Common myeloid progenitor, CD34-positive (primary cell): ENCODE data around the gene P2RY14.
A peak's percentile ranks its signal among the peaks of the same experiment; 100 is the strongest.

ENCODE experiments used
- CTCF ChIA-PET: fragments of 350-600 bp; sonication (Branson Sonifier 250); formaldehyde crosslinking; loops from one replicate; lab custom pipeline; 2021; ENCODE audit warnings: antibody characterized with exemption; lab: Charles Lee
- POLR2A ChIA-PET: fragments of 350-600 bp; sonication (Branson Sonifier 250); formaldehyde crosslinking; loops from one replicate; lab custom pipeline; 2021; ENCODE audit warnings: antibody characterized with exemption; lab: Charles Lee
- DNase-seq, 3 donors: peaks; one replicate each; pipeline versions ENCODE4 v3.0.0 to v3.0.0-alpha.2; 2013
- H3K27ac ChIP-seq, 2 experiments: 1 replicate in 1 of 2; 2 replicates in 1 of 2; pipeline ENCODE4 v1.7.0; 2013; ENCODE audit warnings: inconsistent platforms in 2 of 2, low read length in 2 of 2, mild to moderate bottlenecking in 2 of 2, low read depth in 1 of 2, moderate library complexity in 1 of 2; ENCODE audit not compliant: severe bottlenecking in 2 of 2, insufficient read depth in 1 of 2, poor library complexity in 1 of 2
- H3K27me3 ChIP-seq, 5 experiments: replicated peaks in 2 of 5; 1 replicate in 3 of 5; 2 replicates in 2 of 5; pipeline versions ENCODE4 v1.6.1 to v1.7.0; 2013; ENCODE audit warnings: low read length in 4 of 5, mild to moderate bottlenecking in 2 of 5, moderate library complexity in 2 of 5, inconsistent platforms in 1 of 5; ENCODE audit not compliant: insufficient read depth in 5 of 5, control insufficient read depth in 4 of 5
- H3K36me3 ChIP-seq, 4 experiments: 1 replicate in 2 of 4; 2 replicates in 2 of 4; pipeline versions ENCODE4 v1.6.1 to v1.7.0; 2013; ENCODE audit warnings: low read length in 3 of 4, control low read depth in 1 of 4, mild to moderate bottlenecking in 1 of 4; ENCODE audit not compliant: control insufficient read depth in 4 of 4, insufficient read depth in 4 of 4
- H3K4me1 ChIP-seq, 4 experiments: 1 replicate in 3 of 4; 2 replicates in 1 of 4; pipeline versions ENCODE4 v1.6.1 to v1.7.1; 2013; ENCODE audit warnings: low read length in 3 of 4, mild to moderate bottlenecking in 3 of 4, control low read depth in 1 of 4, inconsistent platforms in 1 of 4, moderate library complexity in 1 of 4; ENCODE audit not compliant: control insufficient read depth in 4 of 4, insufficient read depth in 4 of 4; ENCODE audit errors: control extremely low read depth in 1 of 4
- H3K4me3 ChIP-seq, 7 experiments: 1 replicate in 4 of 7; 2 replicates in 3 of 7; pipeline versions ENCODE4 v1.5.1 to v1.7.0; 2013; ENCODE audit warnings: mild to moderate bottlenecking in 7 of 7, low read length in 6 of 7, moderate library complexity in 6 of 7, inconsistent platforms in 2 of 7, low read depth in 2 of 7, control low read depth in 1 of 7; ENCODE audit not compliant: insufficient read depth in 4 of 7, control insufficient read depth in 1 of 7; ENCODE audit errors: extremely low read depth in 1 of 7
- H3K9me3 ChIP-seq, 5 experiments: 1 replicate in 4 of 5; 2 replicates in 1 of 5; pipeline versions ENCODE4 v1.6.1 to v1.7.1; 2013; ENCODE audit warnings: low read length in 4 of 5, mild to moderate bottlenecking in 2 of 5, inconsistent platforms in 1 of 5, low read depth in 1 of 5, moderate library complexity in 1 of 5; ENCODE audit not compliant: control insufficient read depth in 4 of 5, insufficient read depth in 2 of 5; ENCODE audit errors: control extremely low read depth in 1 of 5
- WGBS: methylation state at CpG from one replicate; pipeline ENCODE4 v1.1.5; 2013; ENCODE audit not compliant: insufficient coverage; 5-methylcytosine and 5-hydroxymethylcytosine counted together

P2RY14 gene

DNA sequence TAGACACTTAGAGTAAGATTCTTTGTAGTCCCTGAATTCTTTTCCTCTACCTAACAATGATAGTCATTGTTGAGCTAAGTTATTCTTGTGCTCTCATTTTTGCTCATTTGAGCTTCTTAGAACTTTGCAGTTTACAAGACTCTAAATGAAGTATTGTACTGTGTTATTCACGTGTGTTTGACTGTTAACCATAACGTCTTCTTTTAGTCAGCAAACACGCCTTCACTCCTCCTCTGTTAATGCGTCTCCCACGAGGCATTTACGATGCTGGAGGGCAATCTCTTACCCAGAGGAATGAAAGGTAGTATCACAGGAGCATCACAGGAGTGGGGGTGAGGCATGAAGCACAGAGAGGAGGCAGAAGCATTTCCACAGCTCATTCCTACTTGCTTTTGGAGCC, 14.8 kb upstream of the P2RY14 start:
- H3K27ac ChIP-seq, result no peak overlapping the region

DNA sequence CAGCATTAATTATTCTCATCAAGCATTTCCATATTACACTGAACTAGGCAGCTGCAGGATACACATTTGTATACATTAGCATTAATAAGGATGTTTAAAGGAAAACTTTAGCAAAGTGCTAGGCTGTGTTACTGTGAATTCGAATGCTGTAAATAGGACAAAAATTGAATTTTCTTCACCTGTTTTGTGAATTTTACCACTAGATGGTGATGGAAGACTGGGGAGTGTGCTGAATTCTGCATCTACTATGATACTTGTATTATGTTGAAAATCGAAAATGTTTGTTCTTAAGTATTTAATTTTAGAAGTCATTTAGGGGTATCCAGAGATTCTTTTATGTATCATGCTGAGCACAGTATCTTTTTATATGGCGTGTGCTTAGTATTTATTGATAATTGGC, 12.3 kb upstream of the P2RY14 start:
- Histone ChIP-seq H3K9me3 (no peaks in the 10 kb centered on the region), H3K27ac (no peak overlapping the region), H3K4me1 (no peaks in the 10 kb centered on the region), H3K27me3 (no peaks in the 10 kb centered on the region), H3K36me3 (peaks cover 0 to 10% (median 1%) of the 10 kb centered on the region in 4 experiments), H3K4me3 (no peak overlapping the region)
- 100% methylated on average over 1 of the region's 3 CpGs for WGBS
- DNase-seq, result peak in 2 of 3 donors; percentile 57 to 62
- ChIA-PET CTCF (interaction anchor here (2.4 kb wide), 1 partner anchor 548 kb away, joined by 6 read pairs; no protein-coding TSS in a partner anchor), POLR2A (no interaction called here)

More for the DNA sequence above, 14.8 kb upstream of the P2RY14 start:
- Histone ChIP-seq H3K36me3 (peaks cover 0 to 15% (median 3%) of the 10 kb centered on the region in 4 experiments), H3K4me3 (no peak overlapping the region), H3K27me3 (no peaks in the 10 kb centered on the region), H3K4me1 (no peaks in the 10 kb centered on the region), H3K9me3 (no peaks in the 10 kb centered on the region)
- DNase-seq, result no peak
- ChIA-PET CTCF (interaction anchor here (0.9 to 1.9 kb wide), 8 partner anchors 8 to 1152 kb away, joined by 3 to 6 read pairs (median 3); no protein-coding TSS in a partner anchor), POLR2A (interaction anchor here (0.6 kb wide), 1 partner anchor 120 kb away, joined by 3 read pairs; no protein-coding TSS in a partner anchor)
- WGBS, result 95% methylated on average over 6 of the region's 6 CpGs

DNA sequence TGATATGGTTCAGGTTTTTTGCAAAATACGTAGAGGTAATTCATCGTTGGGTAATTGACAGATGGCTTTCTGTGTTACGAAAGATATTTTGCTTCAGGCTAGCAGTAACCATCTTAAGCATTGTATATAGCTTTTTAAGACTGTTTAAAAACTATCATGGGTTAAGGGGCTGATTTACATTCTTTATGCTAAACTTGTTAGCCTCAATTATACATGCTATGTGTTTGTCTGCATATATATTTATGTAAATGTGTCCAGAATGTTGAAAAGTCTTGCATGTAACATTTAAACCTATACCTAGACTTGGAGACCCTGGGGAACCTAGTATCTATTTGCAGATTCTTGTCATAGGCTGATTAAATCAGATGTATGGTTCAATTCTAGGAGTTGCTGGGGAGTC, 11.1 kb upstream of the P2RY14 start:
- Histone ChIP-seq H3K27me3 (no peaks in the 10 kb centered on the region), H3K36me3 (peaks cover 0 to 5% (median 1%) of the 10 kb centered on the region in 4 experiments), H3K27ac (no peak overlapping the region), H3K4me1 (peaks cover under 1 to 5% (median 3%) of the 10 kb centered on the region in 4 experiments), H3K9me3 (no peaks in the 10 kb centered on the region), H3K4me3 (no peak overlapping the region)
- no CpG with 5 or more reads among the region's 3 CpGs for WGBS
- POLR2A ChIA-PET, result no interaction called here
- no peak for DNase-seq
- CTCF ChIA-PET, result interaction anchor here (0.7 to 6.6 kb wide), 6 partner anchors 10 to 136 kb away, joined by 3 to 64 read pairs (median 4); no protein-coding TSS in a partner anchor

DNA sequence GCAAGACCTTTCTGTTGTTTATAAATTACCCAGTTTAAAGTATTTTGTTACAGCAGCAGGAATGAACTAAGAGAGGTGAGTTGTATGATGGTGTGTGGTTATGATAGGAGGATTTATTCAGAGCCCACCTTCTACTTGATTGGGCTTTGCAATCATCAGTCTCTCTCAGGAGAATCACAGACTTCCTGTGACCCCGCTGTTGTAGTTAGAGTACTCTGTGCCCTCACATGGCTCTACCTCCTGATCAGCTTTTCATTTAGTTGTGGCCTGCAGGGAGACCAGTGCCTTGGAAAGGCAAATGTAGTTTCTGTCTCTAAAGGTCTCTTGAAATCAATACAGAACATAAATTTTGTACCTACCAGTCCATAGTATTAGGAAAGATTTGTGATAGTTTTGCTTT, 7.6 kb upstream of the P2RY14 start:
- POLR2A ChIA-PET, result interaction anchor here (1.2 kb wide), 1 partner anchor 53 kb away, joined by 3 read pairs; no protein-coding TSS in a partner anchor

DNA sequence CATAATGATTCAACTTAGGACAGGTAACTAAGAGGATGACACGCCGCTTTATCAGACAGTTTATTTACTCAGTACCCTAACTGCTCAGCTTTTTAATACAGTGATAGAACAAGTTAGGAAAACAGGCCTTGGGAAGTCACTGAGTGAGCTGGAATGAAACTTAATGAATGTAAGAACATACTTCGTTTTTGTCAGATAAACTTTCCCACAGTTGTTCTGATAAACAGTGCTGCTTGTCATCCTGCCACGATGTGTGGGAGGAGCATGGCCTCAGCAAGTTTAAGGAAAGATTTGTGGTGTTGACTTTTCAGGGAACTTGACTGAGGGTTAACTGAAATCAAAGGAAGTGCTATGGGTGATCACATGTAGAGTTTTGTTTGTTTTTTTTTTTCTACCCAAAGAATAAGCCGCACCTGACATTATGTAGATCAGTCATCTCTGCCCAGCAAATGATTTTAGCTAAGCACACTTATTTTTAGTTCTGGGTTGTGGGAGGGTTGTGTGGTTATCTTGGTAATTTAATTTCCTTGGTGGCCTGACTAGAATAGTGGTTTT, 5.6 kb upstream of the P2RY14 start:
- Histone ChIP-seq H3K27me3 (no peaks in the 10 kb centered on the region), H3K4me1 (peaks cover 24 to 40% (median 32%) of the 10 kb centered on the region in 4 experiments), H3K9me3 (no peaks in the 10 kb centered on the region), H3K27ac (peak overlapping the region in 1 of 2 experiments; percentile 50), H3K4me3 (peak overlapping the region in 2 of 7 experiments; percentile 9 to 35), H3K36me3 (peaks cover 0 to 3% (median under 1%) of the 10 kb centered on the region in 4 experiments)
- 50% methylated on average over 4 of the region's 5 CpGs for WGBS
- ChIA-PET POLR2A (no interaction called here), CTCF (interaction anchor here (0.7 to 6.6 kb wide), 9 partner anchors 8 to 116 kb away, joined by 3 to 64 read pairs (median 3); no protein-coding TSS in a partner anchor)
- peak in 2 of 3 donors; percentile 30 to 41 for DNase-seq

More for the DNA sequence above, 7.6 kb upstream of the P2RY14 start:
- no peak for DNase-seq
- H3K27ac ChIP-seq, result no peak overlapping the region
- peaks cover 11 to 22% (median 16%) of the 10 kb centered on the region in 4 experiments for H3K4me1 ChIP-seq
- H3K36me3 ChIP-seq, result no peaks in the 10 kb centered on the region
- no peaks in the 10 kb centered on the region for H3K27me3 ChIP-seq
- CTCF ChIA-PET, result interaction anchor here (2.3 to 6.6 kb wide), 2 partner anchors 59 to 118 kb away, joined by 13 to 64 read pairs; no protein-coding TSS in a partner anchor
- no peaks in the 10 kb centered on the region for H3K9me3 ChIP-seq
- H3K4me3 ChIP-seq, result no peak overlapping the region
- 60% methylated on average over 1 of the region's 1 CpG for WGBS

DNA sequence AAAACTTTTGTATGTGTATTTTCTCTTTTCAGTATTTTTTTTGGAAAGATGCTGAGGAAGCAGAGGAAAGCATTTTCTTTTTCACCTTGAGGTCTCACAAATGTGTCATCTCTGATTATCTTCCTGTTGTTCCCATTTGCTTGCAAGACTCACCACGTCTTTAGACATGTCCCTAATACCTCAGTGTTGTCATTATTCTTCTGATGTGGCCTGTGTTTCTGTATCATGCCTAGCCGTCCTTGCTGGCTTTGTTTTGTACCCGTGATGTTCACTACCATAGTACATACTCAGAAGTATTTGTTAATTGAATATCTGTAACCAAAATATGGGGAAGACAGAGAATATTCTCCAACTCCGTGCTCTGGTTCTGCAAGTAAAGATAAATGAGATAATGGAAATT, 5.0 kb upstream of the P2RY14 start:
- 60% methylated on average over 1 of the region's 4 CpGs for WGBS
- peaks cover 0 to 3% (median under 1%) of the 10 kb centered on the region in 4 experiments for H3K36me3 ChIP-seq
- no peak overlapping the region for H3K27ac ChIP-seq
- peaks cover 29 to 46% (median 38%) of the 10 kb centered on the region in 4 experiments for H3K4me1 ChIP-seq
- H3K27me3 ChIP-seq, result no peaks in the 10 kb centered on the region
- no peak for DNase-seq
- POLR2A ChIA-PET, result no interaction called here
- H3K9me3 ChIP-seq, result no peaks in the 10 kb centered on the region
- no peak overlapping the region for H3K4me3 ChIP-seq
- CTCF ChIA-PET, result interaction anchor here (0.7 to 6.6 kb wide), 11 partner anchors 47 to 357 kb away, joined by 3 to 227 read pairs (median 6); no protein-coding TSS in a partner anchor

DNA sequence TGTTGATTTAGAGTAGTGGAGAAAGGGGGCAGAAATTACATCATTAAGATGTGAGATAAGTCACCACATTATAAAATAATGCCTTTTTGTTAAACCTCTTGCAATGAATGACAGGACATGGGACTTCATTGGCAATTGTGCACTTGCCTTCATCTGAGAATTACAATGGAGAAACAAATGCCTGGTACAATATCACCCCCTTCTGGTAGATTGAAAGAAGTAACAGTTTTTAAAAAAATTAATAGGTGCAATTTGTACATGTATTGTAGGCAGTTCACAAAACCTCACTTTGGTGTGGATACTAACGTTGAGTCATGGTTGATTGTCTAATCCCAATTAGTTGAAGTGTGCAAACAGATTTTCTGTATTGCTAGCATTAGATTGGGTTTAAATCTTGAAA, 4.6 kb upstream of the P2RY14 start:
- Histone ChIP-seq H3K9me3 (no peaks in the 10 kb centered on the region), H3K36me3 (peaks cover 0 to 3% (median under 1%) of the 10 kb centered on the region in 4 experiments), H3K27ac (no peak overlapping the region), H3K27me3 (no peaks in the 10 kb centered on the region), H3K4me1 (peaks cover 31 to 51% (median 42%) of the 10 kb centered on the region in 4 experiments), H3K4me3 (no peak overlapping the region)
- CTCF ChIA-PET, result interaction anchor here (0.7 to 6.3 kb wide), 13 partner anchors 9 to 356 kb away, joined by 3 to 227 read pairs (median 4); no protein-coding TSS in a partner anchor
- POLR2A ChIA-PET, result no interaction called here
- peak; percentile 76 to 87 (median 84) for DNase-seq
- WGBS, result 0% methylated on average over 1 of the region's 1 CpG
